Stimulated activated naive B cell treated with anti-CD40 and anti-IgM and Interleukin-4, amounts not matched to agents 10 μg/mL and 1 μg/mL and 100 μg/mL, for 72 hours (primary cell): ENCODE data around the gene SRCAP.

Experiments used
- ATAC-seq, 2 donors: fragments of 150-1000 bp; cut with Tn5 transposase; replicated peaks; 2 replicates each; pipeline ENCODE4 v1.10.0; 2021; ENCODE audit warnings: moderate library complexity in 1 of 2
- DNase-seq: peaks from one replicate; pipeline ENCODE4 v3.0.0; 2021
- H3K27ac Mint-ChIP-seq: one replicate; pipeline ENCODE4 v1.8.0; 2022; ENCODE audit warnings: mild to moderate bottlenecking, mixed read lengths
- H3K27me3 Mint-ChIP-seq, 2 donors: one replicate each; pipeline ENCODE4 v1.8.0; 2022; ENCODE audit warnings: mixed read lengths in 2 of 2
- H3K36me3 Mint-ChIP-seq, 2 donors: one replicate each; pipeline ENCODE4 v1.8.0; 2022; ENCODE audit warnings: mixed read lengths in 2 of 2, mild to moderate bottlenecking in 1 of 2
- H3K4me1 Mint-ChIP-seq, 2 donors: one replicate each; pipeline ENCODE4 v1.8.0; 2022; ENCODE audit warnings: mixed read lengths in 2 of 2, mild to moderate bottlenecking in 1 of 2
- H3K4me3 Mint-ChIP-seq, 2 donors: one replicate each; pipeline ENCODE4 v1.8.0; 2022; ENCODE audit warnings: mild to moderate bottlenecking in 2 of 2, mixed read lengths in 2 of 2, moderate library complexity in 1 of 2
- H3K9me3 Mint-ChIP-seq, 2 donors: one replicate each; pipeline ENCODE4 v1.8.0; 2022; ENCODE audit warnings: mixed read lengths in 2 of 2, mild to moderate bottlenecking in 1 of 2

SRCAP gene

GRCh38 chr16:30740364-30741251, 41.6 kb downstream of the SRCAP start:
- Mint-ChIP-seq H3K9me3 (no peaks in the 10 kb centered on the region), H3K4me3 (peak overlapping the region in 1 of 2 donors; percentile 43), H3K27ac (no peak overlapping the region), H3K36me3 (peaks cover 42 to 67% of the 10 kb centered on the region in 2 donors), H3K27me3 (no peaks in the 10 kb centered on the region), H3K4me1 (peaks cover 16 to 37% of the 10 kb centered on the region in 2 donors)
- DNase-seq (no peak), ATAC-seq (no peak)

- Mint-ChIP-seq H3K4me3 (no peak overlapping the region), H3K27me3 (no peaks in the 10 kb centered on the region), H3K4me1 (peaks cover 16 to 37% of the 10 kb centered on the region in 2 donors), H3K36me3 (peaks cover 38 to 60% of the 10 kb centered on the region in 2 donors), H3K27ac (peak overlapping the region; percentile 62), H3K9me3 (no peaks in the 10 kb centered on the region)
- no peak for ATAC-seq
- no peak for DNase-seq
Measured at GRCh38 chr16:30741461-30741914, 42.5 kb downstream of the SRCAP start.

- Mint-ChIP-seq H3K9me3 (no peaks in the 10 kb centered on the region), H3K27ac (no peak overlapping the region), H3K27me3 (no peaks in the 10 kb centered on the region), H3K36me3 (peaks cover 31 to 46% of the 10 kb centered on the region in 2 donors), H3K4me3 (no peak overlapping the region), H3K4me1 (peaks cover 20 to 41% of the 10 kb centered on the region in 2 donors)
- no peak for DNase-seq
- ATAC-seq: no peak
Measured at GRCh38 chr16:30743716-30744115, 44.7 kb downstream of the SRCAP start.

- Mint-ChIP-seq H3K9me3 (no peaks in the 10 kb centered on the region), H3K27me3 (no peaks in the 10 kb centered on the region), H3K4me1 (peaks cover 23 to 41% of the 10 kb centered on the region in 2 donors), H3K27ac (no peak overlapping the region), H3K36me3 (peaks cover 32 to 48% of the 10 kb centered on the region in 2 donors), H3K4me3 (no peak overlapping the region)
- DNase-seq: no peak
- no peak for ATAC-seq
Measured at GRCh38 chr16:30744183-30744582, 45.2 kb downstream of the SRCAP start.

- Mint-ChIP-seq H3K4me1 (peaks cover 28 to 46% of the 10 kb centered on the region in 2 donors), H3K36me3 (peaks cover 38 to 55% of the 10 kb centered on the region in 2 donors), H3K27ac (peak overlapping the region; percentile 20), H3K4me3 (no peak overlapping the region), H3K27me3 (no peaks in the 10 kb centered on the region), H3K9me3 (no peaks in the 10 kb centered on the region)
- no peak for ATAC-seq
- DNase-seq: no peak
Measured at GRCh38 chr16:30745082-30745481, 46.1 kb downstream of the SRCAP start.

GRCh38 chr16:30746638-30747175, 47.7 kb downstream of the SRCAP start:
- Mint-ChIP-seq H3K9me3 (no peaks in the 10 kb centered on the region), H3K4me1 (peaks cover 17 to 35% of the 10 kb centered on the region in 2 donors), H3K27me3 (no peaks in the 10 kb centered on the region), H3K4me3 (no peak overlapping the region), H3K36me3 (peaks cover 30 to 50% of the 10 kb centered on the region in 2 donors), H3K27ac (no peak overlapping the region)
- ATAC-seq: no peak
- DNase-seq: no peak

GRCh38 chr16:30747331-30747730, 48.4 kb downstream of the SRCAP start:
- DNase-seq (no peak), ATAC-seq (no peak)
- Mint-ChIP-seq H3K36me3 (peaks cover 24 to 44% of the 10 kb centered on the region in 2 donors), H3K4me3 (peak overlapping the region; percentile 92 to 99), H3K27me3 (no peaks in the 10 kb centered on the region), H3K9me3 (no peaks in the 10 kb centered on the region), H3K4me1 (peaks cover 17 to 33% of the 10 kb centered on the region in 2 donors), H3K27ac (peak overlapping the region; percentile 96)

- Mint-ChIP-seq H3K27ac (peak within 1 kb of the TSS; percentile 97), H3K36me3 (peaks cover 22 to 43% of the 10 kb centered on the region in 2 donors), H3K4me1 (peaks cover 17 to 33% of the 10 kb centered on the region in 2 donors), H3K9me3 (no peaks in the 10 kb centered on the region), H3K27me3 (no peaks in the 10 kb centered on the region), H3K4me3 (peak within 1 kb of the TSS; percentile 92 to 99)
- DNase-seq (peak; percentile 97), ATAC-seq (peak; percentile 98)
Measured at GRCh38 chr16:30747799-30748633, 49.0 kb downstream of the SRCAP start, which contains the start of gene PHKG2. Gene PHKG2 (plus strand): TSS chr16:30748425. CDS start chr16:30748821, 396 bp downstream.

- H3K9me3 Mint-ChIP-seq: no peaks in the 10 kb centered on the region
- ATAC-seq (peak; percentile 50 to 56), DNase-seq (peak; percentile 22)
- no peaks in the 10 kb centered on the region for H3K27me3 Mint-ChIP-seq
- peaks cover 17 to 33% of the 10 kb centered on the region in 2 donors for H3K4me1 Mint-ChIP-seq
- peaks cover 19 to 42% of the 10 kb centered on the region in 2 donors for H3K36me3 Mint-ChIP-seq
- H3K4me3 Mint-ChIP-seq: peak overlapping the region; percentile 92 to 99
- peak overlapping the region; percentile 97 for H3K27ac Mint-ChIP-seq
Measured at GRCh38 chr16:30748634-30749445, 49.9 kb downstream of the SRCAP start.

GRCh38 chr16:30750201-30750600, 51.2 kb downstream of the SRCAP start:
- DNase-seq (no peak), ATAC-seq (no peak)
- Mint-ChIP-seq H3K36me3 (peaks cover 24 to 47% of the 10 kb centered on the region in 2 donors), H3K27me3 (no peaks in the 10 kb centered on the region), H3K27ac (no peak overlapping the region), H3K9me3 (no peaks in the 10 kb centered on the region), H3K4me1 (peaks cover 17 to 33% of the 10 kb centered on the region in 2 donors), H3K4me3 (no peak overlapping the region)

GRCh38 chr16:30750876-30751465, 52.0 kb downstream of the SRCAP start:
- peaks cover 23 to 52% of the 10 kb centered on the region in 2 donors for H3K36me3 Mint-ChIP-seq
- peaks cover 17 to 33% of the 10 kb centered on the region in 2 donors for H3K4me1 Mint-ChIP-seq
- no peaks in the 10 kb centered on the region for H3K27me3 Mint-ChIP-seq
- ATAC-seq (no peak), DNase-seq (no peak)
- no peaks in the 10 kb centered on the region for H3K9me3 Mint-ChIP-seq
- peak overlapping the region in 1 of 2 donors; percentile 2 for H3K4me3 Mint-ChIP-seq
- H3K27ac Mint-ChIP-seq: no peak overlapping the region

GRCh38 chr16:30753596-30753995, 54.6 kb downstream of the SRCAP start:
- Mint-ChIP-seq H3K4me3 (no peak overlapping the region), H3K27ac (no peak overlapping the region), H3K9me3 (no peaks in the 10 kb centered on the region), H3K27me3 (no peaks in the 10 kb centered on the region), H3K4me1 (peaks cover 11 to 22% of the 10 kb centered on the region in 2 donors), H3K36me3 (peaks cover 21 to 58% of the 10 kb centered on the region in 2 donors)
- ATAC-seq: no peak
- DNase-seq: no peak
